ENCODE data around the gene ADIG.

Gene ADIG

GRCh38 chr20:38604873-38605303, 23.9 kb downstream of the ADIG start:
- DNase-seq: no peak

GRCh38 chr20:38607351-38607750, 26.4 kb downstream of the ADIG start:
- DNase-seq: no peak

GRCh38 chr20:38608188-38608587, 27.2 kb downstream of the ADIG start:
- DNase-seq: no peak

- no peak for DNase-seq
These were observed 28.8 kb downstream of the ADIG start for GRCh38 chr20:38609815-38610214.

GRCh38 chr20:38610521-38610920, 29.5 kb downstream of the ADIG start:
- no peak for DNase-seq

- DNase-seq: no peak
These were observed 31.9 kb downstream of the ADIG start for GRCh38 chr20:38612751-38613515.

GRCh38 chr20:38615283-38615682, 34.3 kb downstream of the ADIG start:
- no peak for DNase-seq

- no peak for DNase-seq
These were observed 35.5 kb downstream of the ADIG start for GRCh38 chr20:38616457-38616856.

GRCh38 chr20:38617011-38617829, 36.2 kb downstream of the ADIG start:
- DNase-seq: no peak

- no peak for DNase-seq
These were observed 36.8 kb downstream of the ADIG start for GRCh38 chr20:38617830-38618196.

GRCh38 chr20:38620441-38620840, 39.4 kb downstream of the ADIG start:
- DNase-seq: no peak

- no peak for DNase-seq
These were observed 42.1 kb downstream of the ADIG start for GRCh38 chr20:38623061-38623460.

- DNase-seq: no peak
These were observed 43.1 kb downstream of the ADIG start for GRCh38 chr20:38624084-38624483.

- no peak for DNase-seq
These were observed 44.9 kb downstream of the ADIG start for GRCh38 chr20:38625896-38626295.

GRCh38 chr20:38626921-38627659, 46.1 kb downstream of the ADIG start:
- DNase-seq: no peak

GRCh38 chr20:38628580-38629470, 47.8 kb downstream of the ADIG start:
- no peak for DNase-seq

- DNase-seq: no peak
These were observed 49.0 kb downstream of the ADIG start for GRCh38 chr20:38629979-38630378.

GRCh38 chr20:38630727-38631126, 49.7 kb downstream of the ADIG start:
- DNase-seq: no peak

- DNase-seq: no peak
These were observed 50.4 kb downstream of the ADIG start for GRCh38 chr20:38631155-38632022.

GRCh38 chr20:38633577-38634093, 52.6 kb downstream of the ADIG start:
- peak; percentile 68 to 70 for DNase-seq

- no peak for DNase-seq
These were observed 54.8 kb downstream of the ADIG start for GRCh38 chr20:38635721-38636288.

All from stimulated activated CD4-positive, alpha-beta T cell treated with anti-CD3 and anti-CD28 coated beads, Interleukin-2, amount 100 ng/mL, for 48 hours (primary cell).